WTC11 (cell line): ENCODE results near the gene GOLGB1. TPM values are rescaled to one million over a fixed set of nuclear protein-coding genes. Genes with fewer than 3 reads are reported as not detected.

Source experiments
- ATAC-seq: fragments of 200-7000 bp; cut with Tn5 transposase; 2 replicates; pipeline ENCODE4 v1.10.0; 2021; ENCODE audit warnings: mild to moderate bottlenecking, moderate library complexity
- CTCF ChIA-PET: fragments of 300-600 bp; sonication (Branson Sonifier 250); formaldehyde crosslinking; loops from one replicate; lab custom pipeline; 2021; ENCODE audit warnings: antibody characterized with exemption; lab: Charles Lee
- POLR2A ChIA-PET: fragments of 350-600 bp; sonication (Branson Sonifier 250); formaldehyde crosslinking; loops from one replicate; lab custom pipeline; 2021; ENCODE audit warnings: antibody characterized with exemption; lab: Charles Lee
- DNase-seq: peaks from one replicate; pipeline ENCODE4 v3.0.0; 2021; ENCODE audit warnings: low spot score
- H3K27ac Mint-ChIP-seq: 2 replicates; pipeline ENCODE4 v1.8.0; 2021; ENCODE audit warnings: mixed read lengths
- H3K27me3 Mint-ChIP-seq: 2 replicates; pipeline ENCODE4 v1.8.0; 2021; ENCODE audit warnings: low read depth, mild to moderate bottlenecking, moderate library complexity, mixed read lengths
- H3K36me3 Mint-ChIP-seq: 2 replicates; pipeline ENCODE4 v1.8.0; 2021; ENCODE audit warnings: mixed read lengths
- H3K4me1 Mint-ChIP-seq: 2 replicates; pipeline ENCODE4 v1.8.0; 2022; ENCODE audit warnings: mixed read lengths
- H3K4me3 Mint-ChIP-seq: 2 replicates; pipeline ENCODE4 v1.8.0; 2021; ENCODE audit warnings: mild to moderate bottlenecking, moderate library complexity, mixed read lengths
- H3K9me3 Mint-ChIP-seq: 2 replicates; pipeline ENCODE4 v1.8.0; 2021; ENCODE audit warnings: mixed read lengths
- CREB1 ChIP-seq: sonication (generic); formaldehyde crosslinking; IDR thresholded peaks from 2 replicates; pipeline ENCODE4 v1.8.0; 2023; ENCODE audit warnings: mild to moderate bottlenecking, missing genetic modification reagents
- GRHL2 ChIP-seq: fragments of 250-450 bp; sonication (Bioruptor Pico); IDR thresholded peaks from 2 replicates; pipeline ENCODE4 v1.8.0; 2022; ENCODE audit warnings: mild to moderate bottlenecking, moderate library complexity; ENCODE audit not compliant: insufficient replicate concordance, severe bottlenecking
- HMGA2 ChIP-seq: fragments of 250-450 bp; sonication (Bioruptor Pico); IDR thresholded peaks from 2 replicates; pipeline ENCODE4 v1.4.0; 2021; ENCODE audit warnings: mild to moderate bottlenecking, moderate library complexity
- JUN ChIP-seq: sonication (generic); formaldehyde crosslinking; IDR thresholded peaks from 2 replicates; pipeline ENCODE4 v1.8.0; 2023; ENCODE audit warnings: mild to moderate bottlenecking, missing genetic modification reagents
- TP53 ChIP-seq: sonication (generic); formaldehyde crosslinking; IDR thresholded peaks from 2 replicates; pipeline ENCODE4 v1.8.1; 2023; ENCODE audit warnings: mild to moderate bottlenecking, missing genetic modification reagents
- ZNF671 ChIP-seq: fragments of 250-450 bp; sonication (Bioruptor Pico); IDR thresholded peaks from 2 replicates; pipeline ENCODE4 v1.8.0; 2021; ENCODE audit warnings: mild to moderate bottlenecking
- total RNA-seq: library from RNA; stranded (reverse); gene quantifications from 3 replicates; pipeline ENCODE4 v1.2.3, GENCODE V29; 2021
- TF ChIP-seq, protein P1 (sequence below): sonication (generic); formaldehyde crosslinking; IDR thresholded peaks from 2 replicates; pipeline ENCODE4 v1.8.1; 2023; ENCODE audit warnings: mild to moderate bottlenecking, missing genetic modification reagents
- TF ChIP-seq, protein P2 (sequence below): fragments of 250-450 bp; sonication (Bioruptor Pico); IDR thresholded peaks from 2 replicates; pipeline ENCODE4 v1.9.0; 2021; ENCODE audit warnings: mild to moderate bottlenecking
- TF ChIP-seq, protein P3 (sequence below): sonication (generic); formaldehyde crosslinking; IDR thresholded peaks from 2 replicates; pipeline ENCODE4 v1.8.0; 2023; ENCODE audit warnings: mild to moderate bottlenecking, missing genetic modification reagents
- TF ChIP-seq, protein P4 (sequence below): fragments of 250-450 bp; sonication (Bioruptor Pico); IDR thresholded peaks from 2 replicates; pipeline ENCODE4 v1.9.0; 2021; ENCODE audit warnings: mild to moderate bottlenecking, borderline replicate concordance
- TF ChIP-seq, protein P5 (sequence below): sonication (generic); formaldehyde crosslinking; IDR thresholded peaks from 2 replicates; pipeline ENCODE4 v1.8.1; 2023; ENCODE audit warnings: mild to moderate bottlenecking, missing genetic modification reagents
- TF ChIP-seq, protein P6 (sequence below): sonication (generic); formaldehyde crosslinking; IDR thresholded peaks from 2 replicates; pipeline ENCODE4 v1.8.0; 2023; ENCODE audit warnings: missing genetic modification reagents

GOLGB1 gene
- total RNA-seq, 1 experiment from 2014 or later = 33.8 TPM

DNA sequence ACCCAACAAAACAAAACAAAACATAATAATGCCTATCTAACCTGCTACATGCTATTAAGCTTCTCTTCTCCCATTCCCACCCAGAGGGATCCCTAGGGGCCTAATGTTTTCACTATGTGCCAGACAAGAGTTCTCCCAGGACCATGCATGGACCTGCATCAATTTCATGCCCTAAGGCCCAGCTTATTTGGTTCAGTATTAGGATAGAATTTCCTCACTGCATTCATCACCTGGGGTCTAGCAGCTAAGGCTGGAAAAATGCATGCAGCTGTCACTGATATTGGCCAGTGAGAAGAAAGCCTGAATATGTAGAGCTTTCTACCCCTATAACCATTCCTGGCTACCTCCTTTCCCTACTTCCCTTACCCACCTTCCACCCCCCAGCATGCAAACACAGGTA is 86.8 kb downstream of the GOLGB1 start:
- Mint-ChIP-seq H3K4me3 (no peak overlapping the region), H3K27ac (no peak overlapping the region), H3K4me1 (peaks cover 21% of the 10 kb centered on the region), H3K27me3 (no peaks in the 10 kb centered on the region), H3K9me3 (no peaks in the 10 kb centered on the region), H3K36me3 (peaks cover 35% of the 10 kb centered on the region)
- ChIA-PET POLR2A (no interaction called here), CTCF (interaction anchor here (0.6 kb wide), 1 partner anchor 109 kb away, joined by 5 read pairs; no protein-coding TSS in a partner anchor)
- TF ChIP-seq, protein P1, sequence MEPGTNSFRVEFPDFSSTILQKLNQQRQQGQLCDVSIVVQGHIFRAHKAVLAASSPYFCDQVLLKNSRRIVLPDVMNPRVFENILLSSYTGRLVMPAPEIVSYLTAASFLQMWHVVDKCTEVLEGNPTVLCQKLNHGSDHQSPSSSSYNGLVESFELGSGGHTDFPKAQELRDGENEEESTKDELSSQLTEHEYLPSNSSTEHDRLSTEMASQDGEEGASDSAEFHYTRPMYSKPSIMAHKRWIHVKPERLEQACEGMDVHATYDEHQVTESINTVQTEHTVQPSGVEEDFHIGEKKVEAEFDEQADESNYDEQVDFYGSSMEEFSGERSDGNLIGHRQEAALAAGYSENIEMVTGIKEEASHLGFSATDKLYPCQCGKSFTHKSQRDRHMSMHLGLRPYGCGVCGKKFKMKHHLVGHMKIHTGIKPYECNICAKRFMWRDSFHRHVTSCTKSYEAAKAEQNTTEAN (CRISPR knock-in tag) = no peak
- no peak for TF ChIP-seq HMGA2 (CRISPR knock-in tag)
- TF ChIP-seq GRHL2 (CRISPR knock-in tag) = no peak
- TF ChIP-seq, protein P2, sequence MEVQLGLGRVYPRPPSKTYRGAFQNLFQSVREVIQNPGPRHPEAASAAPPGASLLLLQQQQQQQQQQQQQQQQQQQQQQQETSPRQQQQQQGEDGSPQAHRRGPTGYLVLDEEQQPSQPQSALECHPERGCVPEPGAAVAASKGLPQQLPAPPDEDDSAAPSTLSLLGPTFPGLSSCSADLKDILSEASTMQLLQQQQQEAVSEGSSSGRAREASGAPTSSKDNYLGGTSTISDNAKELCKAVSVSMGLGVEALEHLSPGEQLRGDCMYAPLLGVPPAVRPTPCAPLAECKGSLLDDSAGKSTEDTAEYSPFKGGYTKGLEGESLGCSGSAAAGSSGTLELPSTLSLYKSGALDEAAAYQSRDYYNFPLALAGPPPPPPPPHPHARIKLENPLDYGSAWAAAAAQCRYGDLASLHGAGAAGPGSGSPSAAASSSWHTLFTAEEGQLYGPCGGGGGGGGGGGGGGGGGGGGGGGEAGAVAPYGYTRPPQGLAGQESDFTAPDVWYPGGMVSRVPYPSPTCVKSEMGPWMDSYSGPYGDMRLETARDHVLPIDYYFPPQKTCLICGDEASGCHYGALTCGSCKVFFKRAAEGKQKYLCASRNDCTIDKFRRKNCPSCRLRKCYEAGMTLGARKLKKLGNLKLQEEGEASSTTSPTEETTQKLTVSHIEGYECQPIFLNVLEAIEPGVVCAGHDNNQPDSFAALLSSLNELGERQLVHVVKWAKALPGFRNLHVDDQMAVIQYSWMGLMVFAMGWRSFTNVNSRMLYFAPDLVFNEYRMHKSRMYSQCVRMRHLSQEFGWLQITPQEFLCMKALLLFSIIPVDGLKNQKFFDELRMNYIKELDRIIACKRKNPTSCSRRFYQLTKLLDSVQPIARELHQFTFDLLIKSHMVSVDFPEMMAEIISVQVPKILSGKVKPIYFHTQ = no peak
- TF ChIP-seq, protein P3, sequence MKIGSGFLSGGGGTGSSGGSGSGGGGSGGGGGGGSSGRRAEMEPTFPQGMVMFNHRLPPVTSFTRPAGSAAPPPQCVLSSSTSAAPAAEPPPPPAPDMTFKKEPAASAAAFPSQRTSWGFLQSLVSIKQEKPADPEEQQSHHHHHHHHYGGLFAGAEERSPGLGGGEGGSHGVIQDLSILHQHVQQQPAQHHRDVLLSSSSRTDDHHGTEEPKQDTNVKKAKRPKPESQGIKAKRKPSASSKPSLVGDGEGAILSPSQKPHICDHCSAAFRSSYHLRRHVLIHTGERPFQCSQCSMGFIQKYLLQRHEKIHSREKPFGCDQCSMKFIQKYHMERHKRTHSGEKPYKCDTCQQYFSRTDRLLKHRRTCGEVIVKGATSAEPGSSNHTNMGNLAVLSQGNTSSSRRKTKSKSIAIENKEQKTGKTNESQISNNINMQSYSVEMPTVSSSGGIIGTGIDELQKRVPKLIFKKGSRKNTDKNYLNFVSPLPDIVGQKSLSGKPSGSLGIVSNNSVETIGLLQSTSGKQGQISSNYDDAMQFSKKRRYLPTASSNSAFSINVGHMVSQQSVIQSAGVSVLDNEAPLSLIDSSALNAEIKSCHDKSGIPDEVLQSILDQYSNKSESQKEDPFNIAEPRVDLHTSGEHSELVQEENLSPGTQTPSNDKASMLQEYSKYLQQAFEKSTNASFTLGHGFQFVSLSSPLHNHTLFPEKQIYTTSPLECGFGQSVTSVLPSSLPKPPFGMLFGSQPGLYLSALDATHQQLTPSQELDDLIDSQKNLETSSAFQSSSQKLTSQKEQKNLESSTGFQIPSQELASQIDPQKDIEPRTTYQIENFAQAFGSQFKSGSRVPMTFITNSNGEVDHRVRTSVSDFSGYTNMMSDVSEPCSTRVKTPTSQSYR (CRISPR knock-in tag) = no peak
- TF ChIP-seq CREB1 = no peak
- TF ChIP-seq, protein P4, sequence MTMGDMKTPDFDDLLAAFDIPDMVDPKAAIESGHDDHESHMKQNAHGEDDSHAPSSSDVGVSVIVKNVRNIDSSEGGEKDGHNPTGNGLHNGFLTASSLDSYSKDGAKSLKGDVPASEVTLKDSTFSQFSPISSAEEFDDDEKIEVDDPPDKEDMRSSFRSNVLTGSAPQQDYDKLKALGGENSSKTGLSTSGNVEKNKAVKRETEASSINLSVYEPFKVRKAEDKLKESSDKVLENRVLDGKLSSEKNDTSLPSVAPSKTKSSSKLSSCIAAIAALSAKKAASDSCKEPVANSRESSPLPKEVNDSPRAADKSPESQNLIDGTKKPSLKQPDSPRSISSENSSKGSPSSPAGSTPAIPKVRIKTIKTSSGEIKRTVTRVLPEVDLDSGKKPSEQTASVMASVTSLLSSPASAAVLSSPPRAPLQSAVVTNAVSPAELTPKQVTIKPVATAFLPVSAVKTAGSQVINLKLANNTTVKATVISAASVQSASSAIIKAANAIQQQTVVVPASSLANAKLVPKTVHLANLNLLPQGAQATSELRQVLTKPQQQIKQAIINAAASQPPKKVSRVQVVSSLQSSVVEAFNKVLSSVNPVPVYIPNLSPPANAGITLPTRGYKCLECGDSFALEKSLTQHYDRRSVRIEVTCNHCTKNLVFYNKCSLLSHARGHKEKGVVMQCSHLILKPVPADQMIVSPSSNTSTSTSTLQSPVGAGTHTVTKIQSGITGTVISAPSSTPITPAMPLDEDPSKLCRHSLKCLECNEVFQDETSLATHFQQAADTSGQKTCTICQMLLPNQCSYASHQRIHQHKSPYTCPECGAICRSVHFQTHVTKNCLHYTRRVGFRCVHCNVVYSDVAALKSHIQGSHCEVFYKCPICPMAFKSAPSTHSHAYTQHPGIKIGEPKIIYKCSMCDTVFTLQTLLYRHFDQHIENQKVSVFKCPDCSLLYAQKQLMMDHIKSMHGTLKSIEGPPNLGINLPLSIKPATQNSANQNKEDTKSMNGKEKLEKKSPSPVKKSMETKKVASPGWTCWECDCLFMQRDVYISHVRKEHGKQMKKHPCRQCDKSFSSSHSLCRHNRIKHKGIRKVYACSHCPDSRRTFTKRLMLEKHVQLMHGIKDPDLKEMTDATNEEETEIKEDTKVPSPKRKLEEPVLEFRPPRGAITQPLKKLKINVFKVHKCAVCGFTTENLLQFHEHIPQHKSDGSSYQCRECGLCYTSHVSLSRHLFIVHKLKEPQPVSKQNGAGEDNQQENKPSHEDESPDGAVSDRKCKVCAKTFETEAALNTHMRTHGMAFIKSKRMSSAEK (CRISPR knock-in tag) = no peak
- TF ChIP-seq, protein P5, sequence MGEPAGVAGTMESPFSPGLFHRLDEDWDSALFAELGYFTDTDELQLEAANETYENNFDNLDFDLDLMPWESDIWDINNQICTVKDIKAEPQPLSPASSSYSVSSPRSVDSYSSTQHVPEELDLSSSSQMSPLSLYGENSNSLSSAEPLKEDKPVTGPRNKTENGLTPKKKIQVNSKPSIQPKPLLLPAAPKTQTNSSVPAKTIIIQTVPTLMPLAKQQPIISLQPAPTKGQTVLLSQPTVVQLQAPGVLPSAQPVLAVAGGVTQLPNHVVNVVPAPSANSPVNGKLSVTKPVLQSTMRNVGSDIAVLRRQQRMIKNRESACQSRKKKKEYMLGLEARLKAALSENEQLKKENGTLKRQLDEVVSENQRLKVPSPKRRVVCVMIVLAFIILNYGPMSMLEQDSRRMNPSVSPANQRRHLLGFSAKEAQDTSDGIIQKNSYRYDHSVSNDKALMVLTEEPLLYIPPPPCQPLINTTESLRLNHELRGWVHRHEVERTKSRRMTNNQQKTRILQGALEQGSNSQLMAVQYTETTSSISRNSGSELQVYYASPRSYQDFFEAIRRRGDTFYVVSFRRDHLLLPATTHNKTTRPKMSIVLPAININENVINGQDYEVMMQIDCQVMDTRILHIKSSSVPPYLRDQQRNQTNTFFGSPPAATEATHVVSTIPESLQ = no peak
- TF ChIP-seq, protein P6, sequence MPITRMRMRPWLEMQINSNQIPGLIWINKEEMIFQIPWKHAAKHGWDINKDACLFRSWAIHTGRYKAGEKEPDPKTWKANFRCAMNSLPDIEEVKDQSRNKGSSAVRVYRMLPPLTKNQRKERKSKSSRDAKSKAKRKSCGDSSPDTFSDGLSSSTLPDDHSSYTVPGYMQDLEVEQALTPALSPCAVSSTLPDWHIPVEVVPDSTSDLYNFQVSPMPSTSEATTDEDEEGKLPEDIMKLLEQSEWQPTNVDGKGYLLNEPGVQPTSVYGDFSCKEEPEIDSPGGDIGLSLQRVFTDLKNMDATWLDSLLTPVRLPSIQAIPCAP (CRISPR knock-in tag) = no peak
- no peak for TF ChIP-seq ZNF671 (CRISPR knock-in tag)
- TF ChIP-seq JUN (CRISPR knock-in tag) = no peak
- TF ChIP-seq TP53 (CRISPR knock-in tag) = no peak
- DNase-seq = no peak
- no peak for ATAC-seq
